H9 (cell line): Measurements from ENCODE around the gene SSTR4. TPM values are rescaled to one million over a fixed set of nuclear protein-coding genes. Genes with fewer than 3 reads are reported as not detected.

ENCODE experiments used
- DNase-seq: peaks from one replicate; pipeline ENCODE4 v3.0.0-alpha.2; 2017
- H2AFZ ChIP-seq: one replicate; pipeline ENCODE4 v1.6.1; 2013; ENCODE audit warnings: mild to moderate bottlenecking, low read length, control low read depth, moderate library complexity
- H2AK5ac ChIP-seq: 2 replicates; pipeline ENCODE4 v1.6.1; 2013; ENCODE audit warnings: low read length, control low read depth, mixed read lengths; ENCODE audit not compliant: insufficient read length
- H2BK120ac ChIP-seq: one replicate; pipeline ENCODE4 v1.6.1; 2013; ENCODE audit warnings: low read depth, mild to moderate bottlenecking, low read length, control low read depth, inconsistent platforms; ENCODE audit not compliant: poor library complexity, severe bottlenecking
- H2BK12ac ChIP-seq: 2 replicates; pipeline ENCODE4 v1.6.1; 2013; ENCODE audit warnings: low read length, control low read depth, mixed read lengths, low read depth; ENCODE audit not compliant: insufficient read length
- H2BK15ac ChIP-seq: 2 replicates; pipeline ENCODE4 v1.6.1; 2013; ENCODE audit warnings: low read depth, low read length, control low read depth
- H2BK20ac ChIP-seq: one replicate; pipeline ENCODE4 v1.6.1; 2013; ENCODE audit warnings: low read depth, mild to moderate bottlenecking, low read length, control low read depth, inconsistent platforms; ENCODE audit not compliant: poor library complexity, severe bottlenecking
- H2BK5ac ChIP-seq: 2 replicates; pipeline ENCODE4 v1.6.1; 2013; ENCODE audit warnings: low read length, control low read depth, mixed read lengths; ENCODE audit not compliant: insufficient read length
- H3K14ac ChIP-seq: 2 replicates; pipeline ENCODE4 v1.6.1; 2013; ENCODE audit warnings: low read length, control low read depth; ENCODE audit not compliant: insufficient read depth
- H3K18ac ChIP-seq: 2 replicates; pipeline ENCODE4 v1.6.1; 2013; ENCODE audit warnings: low read depth, mild to moderate bottlenecking, mixed read lengths, low read length, control low read depth; ENCODE audit not compliant: insufficient read length
- H3K23ac ChIP-seq: 2 replicates; pipeline ENCODE4 v1.6.1; 2013; ENCODE audit warnings: low read length, control low read depth, mixed read lengths, low read depth; ENCODE audit not compliant: insufficient read length
- H3K23me2 ChIP-seq: 2 replicates; pipeline ENCODE4 v1.6.1; 2013; ENCODE audit warnings: low read depth, mild to moderate bottlenecking, mixed read lengths, low read length, control low read depth; ENCODE audit not compliant: insufficient read length, poor library complexity, severe bottlenecking
- H3K27ac ChIP-seq: 2 replicates; pipeline ENCODE4 v1.5.1; 2013; ENCODE audit warnings: low read length, control low read depth, mixed read lengths, low read depth; ENCODE audit not compliant: insufficient read length
- H3K27me3 ChIP-seq: 2 replicates; pipeline ENCODE4 v1.6.1; 2013; ENCODE audit warnings: low read length, control low read depth, inconsistent platforms; ENCODE audit not compliant: insufficient read depth
- H3K4ac ChIP-seq: 2 replicates; pipeline ENCODE4 v1.6.1; 2013; ENCODE audit warnings: low read depth, mild to moderate bottlenecking, control low read depth, inconsistent platforms, low read length, moderate library complexity
- H3K4me1 ChIP-seq: 2 replicates; pipeline ENCODE4 v1.6.1; 2013; ENCODE audit warnings: low read length, control low read depth, inconsistent platforms; ENCODE audit not compliant: insufficient read depth
- H3K4me2 ChIP-seq: 2 replicates; pipeline ENCODE4 v1.6.1; 2013; ENCODE audit warnings: low read length, control low read depth, mixed read lengths; ENCODE audit not compliant: insufficient read length, insufficient read depth
- H3K56ac ChIP-seq: 2 replicates; pipeline ENCODE4 v1.6.1; 2013; ENCODE audit warnings: low read depth, mild to moderate bottlenecking, mixed read lengths, low read length, control low read depth; ENCODE audit not compliant: insufficient read length
- H3K79me1 ChIP-seq: 2 replicates; pipeline ENCODE4 v1.6.1; 2013; ENCODE audit warnings: low read depth, mild to moderate bottlenecking, moderate library complexity, low read length, control low read depth, inconsistent platforms; ENCODE audit not compliant: insufficient read depth, poor library complexity, severe bottlenecking
- H3K79me2 ChIP-seq: 2 replicates; pipeline ENCODE4 v1.6.1; 2013; ENCODE audit warnings: low read length, control low read depth, inconsistent platforms; ENCODE audit not compliant: insufficient read depth
- H3K9ac ChIP-seq: 2 replicates; pipeline ENCODE4 v1.6.1; 2013; ENCODE audit warnings: low read length, control low read depth, mixed read lengths; ENCODE audit not compliant: insufficient read length; ENCODE audit errors: extremely low read depth
- H3K9me3 ChIP-seq: one replicate; pipeline ENCODE4 v1.6.1; 2013; ENCODE audit warnings: low read depth, low read length, inconsistent platforms; ENCODE audit not compliant: control insufficient read depth
- H3T11ph ChIP-seq: one replicate; pipeline ENCODE4 v1.6.1; 2013; ENCODE audit warnings: mild to moderate bottlenecking, low read length, control low read depth, inconsistent platforms
- H4K20me1 ChIP-seq: one replicate; pipeline ENCODE4 v1.6.1; 2013; ENCODE audit not compliant: control insufficient read depth, insufficient read length, insufficient read depth
- H4K5ac ChIP-seq: 2 replicates; pipeline ENCODE4 v1.6.1; 2013; ENCODE audit warnings: low read depth, mild to moderate bottlenecking, mixed read lengths, low read length, control low read depth; ENCODE audit not compliant: insufficient read length
- H4K8ac ChIP-seq: replicated peaks from 2 replicates; pipeline ENCODE4 v1.6.1; 2013; ENCODE audit warnings: low read length, control low read depth, mixed read lengths, low read depth; ENCODE audit not compliant: insufficient read length
- H4K91ac ChIP-seq: 2 replicates; pipeline ENCODE4 v1.6.1; 2013; ENCODE audit warnings: low read depth, mild to moderate bottlenecking, moderate library complexity, mixed read lengths, low read length, control low read depth; ENCODE audit not compliant: insufficient read length
- H3K27ac Mint-ChIP-seq, 3 experiments: 2 replicates in 2 of 3; 3 replicates in 1 of 3; pipeline ENCODE4 v1.8.0; 2020 to 2021; ENCODE audit warnings: mixed read lengths in 3 of 3, mild to moderate bottlenecking in 1 of 3, moderate library complexity in 1 of 3
- H3K27me3 Mint-ChIP-seq: 2 replicates; pipeline ENCODE4 v1.8.0; 2021; ENCODE audit warnings: low read depth, mild to moderate bottlenecking, moderate library complexity, mixed read lengths
- H3K36me3 Mint-ChIP-seq, 3 experiments: 2 replicates in 2 of 3; 3 replicates in 1 of 3; pipeline ENCODE4 v1.8.0; 2020 to 2021; ENCODE audit warnings: low read depth in 3 of 3, mixed read lengths in 3 of 3; ENCODE audit not compliant: insufficient read depth in 1 of 3
- H3K4me1 Mint-ChIP-seq, 2 experiments: 2 replicates each; pipeline ENCODE4 v1.8.0; 2020; ENCODE audit warnings: mixed read lengths in 2 of 2
- H3K4me3 Mint-ChIP-seq, 2 experiments: 2 replicates in 1 of 2; 3 replicates in 1 of 2; pipeline ENCODE4 v1.8.0; 2020 to 2021; ENCODE audit warnings: mild to moderate bottlenecking in 2 of 2, mixed read lengths in 2 of 2, moderate library complexity in 1 of 2
- H3K9me3 Mint-ChIP-seq, 2 experiments: 2 replicates in 1 of 2; 3 replicates in 1 of 2; pipeline ENCODE4 v1.8.0; 2020; ENCODE audit warnings: mild to moderate bottlenecking in 2 of 2, mixed read lengths in 2 of 2, moderate library complexity in 1 of 2
- CTCF ChIP-seq: fragments of 200-600 bp; sonication (generic); conservative IDR thresholded peaks from 3 replicates; pipeline ENCODE4 v1.8.0; 2021; ENCODE audit warnings: antibody characterized with exemption, mild to moderate bottlenecking
- WGBS: extraction: QIAGEN DNeasy Blood & Tissue Kit; methylation state at CpG from one replicate; pipeline ENCODE4 v1.1.7; 2013; ENCODE audit warnings: missing lambda C conversion rate, low lambda C conversion rate, mixed read lengths; ENCODE audit not compliant: insufficient read length; ENCODE audit errors: extremely low coverage; 5-methylcytosine and 5-hydroxymethylcytosine counted together
- total RNA-seq: library from RNA; stranded (reverse); gene quantifications from 2 replicates; pipeline ENCODE4 v1.2.1, GENCODE V29; 2021

The SSTR4 gene
- total RNA-seq, 1 experiment from 2014 or later, result not detected

DNA sequence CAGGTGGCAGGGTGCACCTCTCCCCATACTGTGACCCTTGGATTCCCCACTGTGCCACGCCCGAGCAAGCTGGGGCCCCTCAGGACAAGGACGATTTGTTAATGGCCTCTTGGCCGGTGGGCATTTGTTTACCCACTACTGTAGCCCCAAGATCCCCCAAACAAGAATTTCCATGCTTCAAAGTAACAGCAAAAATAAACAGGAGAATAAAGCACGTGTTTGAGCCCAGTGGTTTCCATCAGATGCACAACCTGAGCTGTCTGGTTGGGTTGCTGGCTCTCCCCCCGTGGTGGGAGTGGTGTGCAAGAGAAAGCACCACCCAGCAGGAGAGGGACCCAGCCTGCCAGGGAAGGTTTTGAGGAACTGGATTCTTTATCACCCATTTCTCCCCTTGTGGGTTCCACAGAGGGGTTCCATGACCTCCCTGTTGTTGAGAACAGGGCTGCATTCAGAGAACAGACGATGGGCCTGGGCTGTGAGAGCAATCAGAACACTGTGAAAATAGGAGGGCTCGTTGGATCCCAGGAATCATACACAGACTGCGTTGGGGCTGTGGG lies 46.2 kb downstream of the SSTR4 start:
- peaks cover 4% of the 10 kb centered on the region; the same call in 1 of the 2 replicates for H3K27me3 Mint-ChIP-seq
- no peak overlapping the region for H3K4me3 Mint-ChIP-seq
- Histone ChIP-seq H3K9me3 (no peaks in the 10 kb centered on the region), H3K4me2 (no peak overlapping the region), H3K9ac (no peak overlapping the region), H4K20me1 (no peaks in the 10 kb centered on the region), H3K18ac (no peak overlapping the region), H3T11ph (no peak overlapping the region), H2BK5ac (no peak overlapping the region), H2AK5ac (no peak overlapping the region), H3K79me2 (no peaks in the 10 kb centered on the region), H3K27ac (no peak overlapping the region), H2BK120ac (no peak overlapping the region), H3K23me2 (no peaks in the 10 kb centered on the region), H2AFZ (no peak overlapping the region), H3K14ac (no peak overlapping the region), H3K27me3 (no peaks in the 10 kb centered on the region), H2BK20ac (no peak overlapping the region), H4K91ac (no peak overlapping the region), H3K23ac (no peak overlapping the region), H4K8ac (no peak overlapping the region), H2BK12ac (no peak overlapping the region), H2BK15ac (no peak overlapping the region), H4K5ac (no peak overlapping the region), H3K4ac (no peak overlapping the region), H3K4me1 (no peaks in the 10 kb centered on the region; the same call in 1 of the 2 replicates), H3K79me1 (no peaks in the 10 kb centered on the region), H3K56ac (no peak overlapping the region)
- H3K36me3 Mint-ChIP-seq, result no peaks in the 10 kb centered on the region
- no peak overlapping the region for H3K27ac Mint-ChIP-seq
- no peak for DNase-seq
- no CpG with 5 or more reads among the region's 9 CpGs for WGBS
- no peaks in the 10 kb centered on the region for H3K9me3 Mint-ChIP-seq
- TF ChIP-seq CTCF, result no peak
- H3K4me1 Mint-ChIP-seq, result peaks cover 16 to 19% of the 10 kb centered on the region in 2 experiments
